Mesendoderm (in vitro differentiated cells): ENCODE measurements around the gene PARVA.

Experiments used
- DNase-seq: peaks from one replicate; pipeline ENCODE4 v3.0.0; 2013
- H2AK5ac ChIP-seq: 2 replicates; pipeline ENCODE4 v1.6.1; 2013; ENCODE audit warnings: low read length, inconsistent platforms
- H2BK120ac ChIP-seq: 2 replicates; pipeline ENCODE4 v1.6.1; 2013; ENCODE audit warnings: low read depth, mild to moderate bottlenecking, low read length, moderate library complexity, mixed read lengths
- H2BK15ac ChIP-seq: replicated peaks from 2 replicates; pipeline ENCODE4 v1.6.1; 2013; ENCODE audit warnings: low read depth, mild to moderate bottlenecking, moderate library complexity
- H2BK5ac ChIP-seq: 2 replicates; pipeline ENCODE4 v1.6.1; 2013; ENCODE audit warnings: low read length, inconsistent platforms
- H3K18ac ChIP-seq: 2 replicates; pipeline ENCODE4 v1.6.1; 2013; ENCODE audit warnings: mild to moderate bottlenecking, low read length, mixed read lengths
- H3K23ac ChIP-seq: one replicate; pipeline ENCODE4 v1.6.1; 2013; ENCODE audit warnings: low read length
- H3K27ac ChIP-seq: 2 replicates; pipeline ENCODE4 v1.5.1; 2013; ENCODE audit warnings: low read depth, mild to moderate bottlenecking, inconsistent platforms, low read length, moderate library complexity
- H3K27me3 ChIP-seq: 2 replicates; pipeline ENCODE4 v1.6.1; 2013; ENCODE audit warnings: low read length, control low read depth, mild to moderate bottlenecking, inconsistent platforms; ENCODE audit not compliant: insufficient read depth, poor library complexity
- H3K36me3 ChIP-seq: 2 replicates; pipeline ENCODE4 v1.6.1; 2013; ENCODE audit warnings: low read length, inconsistent platforms; ENCODE audit not compliant: control insufficient read depth, insufficient read depth
- H3K4ac ChIP-seq: one replicate; pipeline ENCODE4 v1.6.1; 2013; ENCODE audit warnings: low read depth, mild to moderate bottlenecking, low read length, moderate library complexity
- H3K4me1 ChIP-seq: 2 replicates; pipeline ENCODE4 v1.6.1; 2013; ENCODE audit warnings: low read depth, low read length, inconsistent platforms; ENCODE audit not compliant: control insufficient read depth
- H3K4me2 ChIP-seq: 2 replicates; pipeline ENCODE4 v1.6.1; 2013; ENCODE audit warnings: low read length
- H3K4me3 ChIP-seq: 2 replicates; pipeline ENCODE4 v1.5.1; 2013; ENCODE audit warnings: mild to moderate bottlenecking, low read length
- H3K56ac ChIP-seq: one replicate; pipeline ENCODE4 v1.6.1; 2013; ENCODE audit warnings: low read length
- H3K79me1 ChIP-seq: 2 replicates; pipeline ENCODE4 v1.6.1; 2013; ENCODE audit warnings: low read length, inconsistent platforms
- H3K79me2 ChIP-seq: 2 replicates; pipeline ENCODE4 v1.6.1; 2013; ENCODE audit warnings: mild to moderate bottlenecking, low read length; ENCODE audit not compliant: control insufficient read depth, insufficient read depth
- H3K9ac ChIP-seq: 2 replicates; pipeline ENCODE4 v1.6.1; 2013; ENCODE audit warnings: low read length, inconsistent platforms
- H4K5ac ChIP-seq: one replicate; pipeline ENCODE4 v1.6.1; 2013; ENCODE audit warnings: low read length
- H4K8ac ChIP-seq: one replicate; pipeline ENCODE4 v1.6.1; 2013; ENCODE audit warnings: low read depth, mild to moderate bottlenecking, control low read depth, low read length, moderate library complexity
- whole genome bisulfite sequencing: extraction: QIAGEN DNeasy Blood & Tissue Kit; methylation state at CpG from one replicate; pipeline ENCODE4 v1.1.7; 2013; ENCODE audit warnings: low lambda C conversion rate, missing lambda C conversion rate; ENCODE audit not compliant: insufficient coverage; ENCODE audit errors: extremely low coverage; 5-methylcytosine and 5-hydroxymethylcytosine counted together

Gene PARVA

DNA sequence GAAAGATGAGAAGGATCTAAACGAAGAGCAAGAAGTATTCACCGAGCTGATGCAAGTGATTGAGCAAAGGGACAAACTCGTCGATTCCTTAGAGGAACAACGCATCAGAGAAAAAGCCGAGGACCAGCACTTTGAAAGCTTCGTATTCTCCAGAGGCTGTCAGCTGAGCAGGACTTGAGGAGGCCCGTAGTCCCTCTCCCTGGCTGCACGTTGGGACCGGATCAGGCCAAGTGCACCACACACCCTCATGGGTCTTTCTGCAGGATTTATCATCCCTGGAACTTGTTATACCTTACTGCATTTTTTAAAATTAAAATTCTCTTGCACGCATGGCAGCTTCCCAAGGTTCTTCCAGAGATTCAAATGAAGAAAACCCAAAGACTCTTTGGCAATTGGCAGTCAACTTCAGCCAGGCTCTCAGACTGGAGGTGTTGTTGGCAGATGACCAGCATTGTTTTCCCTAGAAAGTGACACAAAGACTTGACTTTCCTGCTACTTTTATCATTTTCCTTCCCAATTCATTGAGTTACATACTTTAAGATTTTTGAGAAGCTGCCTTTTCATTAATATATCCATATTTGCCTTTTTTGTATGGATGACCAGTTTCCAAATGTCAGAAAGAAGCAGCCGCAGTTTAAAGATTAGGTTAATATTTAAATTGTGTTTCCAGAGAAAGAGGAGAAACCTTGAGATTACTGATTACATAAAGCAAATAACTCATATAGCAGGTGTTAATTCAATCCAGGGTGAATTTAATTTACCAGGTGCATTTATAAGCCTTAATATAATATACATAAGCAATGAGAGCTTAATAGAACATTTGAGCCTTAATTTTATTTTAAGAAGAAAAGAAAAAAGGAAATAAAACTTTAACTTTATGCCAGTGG, 18.8 kb upstream of the PARVA start:
- H3K4me2 ChIP-seq: no peak overlapping the region
- H3K18ac ChIP-seq: no peak overlapping the region
- H2BK120ac ChIP-seq: no peak overlapping the region
- no CpG with 5 or more reads among the region's 12 CpGs for WGBS
- H3K79me1 ChIP-seq: no peaks in the 10 kb centered on the region
- no peak overlapping the region for H3K4ac ChIP-seq
- H3K4me3 ChIP-seq: no peak overlapping the region
- H3K9ac ChIP-seq: no peak overlapping the region
- H2BK15ac ChIP-seq: no peak overlapping the region
- no peak for DNase-seq
- no peaks in the 10 kb centered on the region for H3K79me2 ChIP-seq
- H4K8ac ChIP-seq: no peak overlapping the region
- H2AK5ac ChIP-seq: no peak overlapping the region
- no peak overlapping the region for H3K23ac ChIP-seq
- no peak overlapping the region for H3K56ac ChIP-seq
- H3K36me3 ChIP-seq: no peaks in the 10 kb centered on the region
- no peaks in the 10 kb centered on the region for H3K27me3 ChIP-seq
- no peak overlapping the region for H2BK5ac ChIP-seq
- H3K27ac ChIP-seq: no peak overlapping the region
- H4K5ac ChIP-seq: no peak overlapping the region
- peaks cover 6% of the 10 kb centered on the region for H3K4me1 ChIP-seq

DNA sequence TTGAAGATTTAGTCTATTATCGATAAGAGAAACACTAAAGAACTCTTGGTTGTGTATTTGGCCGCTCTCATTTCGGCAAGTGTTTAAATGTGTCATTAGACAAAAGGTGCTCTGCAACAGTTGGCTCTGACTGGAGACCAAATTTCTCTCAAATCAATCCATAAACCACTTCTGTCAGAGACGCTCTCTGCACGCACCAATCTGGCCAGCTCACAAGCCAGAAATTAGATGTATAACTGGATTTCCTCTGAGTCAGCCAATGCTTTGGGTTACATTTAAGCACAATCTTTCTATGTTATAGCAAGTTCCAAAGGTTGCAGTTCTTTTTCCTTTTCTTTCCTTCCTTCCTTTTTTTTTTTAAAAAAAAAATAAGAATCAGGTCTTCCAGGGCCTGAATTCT, 17.6 kb upstream of the PARVA start:
- DNase-seq: no peak
- peaks cover 6% of the 10 kb centered on the region for H3K4me1 ChIP-seq
- no peak overlapping the region for H2BK15ac ChIP-seq
- no peaks in the 10 kb centered on the region for H3K27me3 ChIP-seq
- H3K36me3 ChIP-seq: no peaks in the 10 kb centered on the region
- no peaks in the 10 kb centered on the region for H3K79me2 ChIP-seq
- H3K56ac ChIP-seq: no peak overlapping the region
- H4K5ac ChIP-seq: no peak overlapping the region
- H3K23ac ChIP-seq: no peak overlapping the region
- H2AK5ac ChIP-seq: no peak overlapping the region
- H3K4me3 ChIP-seq: no peak overlapping the region
- H3K79me1 ChIP-seq: no peaks in the 10 kb centered on the region
- no CpG with 5 or more reads among the region's 5 CpGs for WGBS
- no peak overlapping the region for H3K4me2 ChIP-seq
- no peak overlapping the region for H3K27ac ChIP-seq
- no peak overlapping the region for H2BK120ac ChIP-seq
- no peak overlapping the region for H3K18ac ChIP-seq
- H4K8ac ChIP-seq: no peak overlapping the region
- no peak overlapping the region for H3K9ac ChIP-seq
- H3K4ac ChIP-seq: no peak overlapping the region
- H2BK5ac ChIP-seq: no peak overlapping the region

DNA sequence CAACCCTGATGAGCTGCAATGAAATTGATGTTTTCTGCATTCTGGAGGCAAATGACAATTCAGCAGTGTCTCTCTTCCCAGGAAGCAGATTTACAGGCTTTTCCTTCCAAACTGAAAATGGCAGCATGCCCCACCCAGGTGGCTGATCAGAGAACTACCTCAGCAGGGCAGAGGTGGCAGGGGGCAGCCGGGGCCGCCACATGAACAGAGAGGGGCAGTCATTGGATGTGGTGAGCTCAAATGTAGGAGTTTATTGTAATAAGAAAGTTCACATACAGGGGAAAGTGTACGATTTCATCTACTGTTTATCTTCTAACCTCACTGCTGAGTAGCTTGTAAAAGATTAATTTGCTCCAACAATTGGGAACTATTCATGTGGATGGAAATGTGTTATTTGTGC, 15.7 kb upstream of the PARVA start:
- Histone ChIP-seq H3K4me2 (no peak overlapping the region), H3K18ac (no peak overlapping the region), H4K8ac (no peak overlapping the region), H3K23ac (no peak overlapping the region), H2BK5ac (no peak overlapping the region), H3K9ac (no peak overlapping the region), H4K5ac (no peak overlapping the region), H3K4ac (no peak overlapping the region), H3K27ac (no peak overlapping the region), H3K27me3 (no peaks in the 10 kb centered on the region), H2BK120ac (no peak overlapping the region), H3K79me2 (no peaks in the 10 kb centered on the region), H2AK5ac (no peak overlapping the region), H2BK15ac (no peak overlapping the region), H3K56ac (no peak overlapping the region), H3K4me3 (no peak overlapping the region), H3K4me1 (peaks cover 6% of the 10 kb centered on the region), H3K79me1 (no peaks in the 10 kb centered on the region), H3K36me3 (no peaks in the 10 kb centered on the region)
- WGBS: no CpG with 5 or more reads among the region's 3 CpGs
- no peak for DNase-seq

DNA sequence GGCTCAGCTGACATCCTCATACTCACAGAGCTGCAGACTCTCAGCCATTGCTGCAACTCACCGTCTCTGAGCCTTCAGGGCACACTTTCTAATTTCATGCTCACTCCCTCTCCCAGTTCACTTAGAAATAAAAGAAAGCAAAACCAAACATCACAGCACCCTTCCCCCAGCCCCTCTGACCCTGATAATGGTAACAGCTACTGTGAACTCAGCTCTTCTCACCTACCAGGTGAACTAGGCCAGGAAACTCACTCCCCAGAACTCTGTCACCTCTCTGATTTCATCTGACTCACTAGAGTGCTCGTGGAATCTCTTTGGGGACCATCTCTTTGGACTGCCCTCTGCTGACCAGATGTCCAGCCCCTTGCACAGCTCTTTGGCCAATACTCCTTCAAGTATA, 14.5 kb upstream of the PARVA start:
- no peak overlapping the region for H3K56ac ChIP-seq
- no peaks in the 10 kb centered on the region for H3K36me3 ChIP-seq
- H4K5ac ChIP-seq: no peak overlapping the region
- H3K4ac ChIP-seq: no peak overlapping the region
- H3K27me3 ChIP-seq: no peaks in the 10 kb centered on the region
- peaks cover 6% of the 10 kb centered on the region for H3K4me1 ChIP-seq
- WGBS: no CpG with 5 or more reads among the region's 2 CpGs
- H4K8ac ChIP-seq: no peak overlapping the region
- no peak overlapping the region for H3K23ac ChIP-seq
- H3K27ac ChIP-seq: no peak overlapping the region
- H3K4me3 ChIP-seq: no peak overlapping the region
- H2BK5ac ChIP-seq: no peak overlapping the region
- H3K4me2 ChIP-seq: no peak overlapping the region
- H2BK15ac ChIP-seq: no peak overlapping the region
- no peak overlapping the region for H2AK5ac ChIP-seq
- DNase-seq: no peak
- no peak overlapping the region for H3K9ac ChIP-seq
- no peaks in the 10 kb centered on the region for H3K79me1 ChIP-seq
- H2BK120ac ChIP-seq: no peak overlapping the region
- H3K79me2 ChIP-seq: no peaks in the 10 kb centered on the region
- no peak overlapping the region for H3K18ac ChIP-seq

DNA sequence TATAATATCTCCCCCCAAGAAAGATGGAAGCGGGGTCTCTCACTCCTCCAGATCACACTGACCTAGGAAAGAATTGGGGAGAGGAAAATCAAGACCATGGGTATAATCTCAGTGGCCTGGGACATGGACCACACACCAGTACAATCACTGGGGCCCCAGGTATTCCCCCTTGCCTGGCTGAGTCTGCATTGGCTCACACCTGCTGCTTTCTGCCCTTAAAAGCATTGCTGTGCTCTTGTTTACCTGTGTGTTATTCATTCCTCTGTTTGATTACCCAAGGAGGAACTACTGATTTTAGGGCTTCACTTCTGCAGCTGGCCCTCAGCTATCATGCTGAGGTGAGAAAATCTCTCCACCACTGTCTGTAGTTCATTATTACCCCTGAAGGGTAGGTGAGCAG, 14.0 kb upstream of the PARVA start:
- Histone ChIP-seq H3K27me3 (no peaks in the 10 kb centered on the region), H3K4me3 (no peak overlapping the region)

More for the DNA sequence above, 14.0 kb upstream of the PARVA start:
- Histone ChIP-seq H3K9ac (no peak overlapping the region), H4K5ac (no peak overlapping the region), H2AK5ac (no peak overlapping the region), H3K23ac (no peak overlapping the region), H4K8ac (no peak overlapping the region), H2BK15ac (no peak overlapping the region), H3K27ac (no peak overlapping the region), H3K36me3 (no peaks in the 10 kb centered on the region), H2BK5ac (no peak overlapping the region), H3K18ac (no peak overlapping the region), H3K79me2 (no peaks in the 10 kb centered on the region), H3K4me2 (no peak overlapping the region), H3K4ac (no peak overlapping the region), H3K79me1 (no peaks in the 10 kb centered on the region), H3K56ac (no peak overlapping the region), H2BK120ac (no peak overlapping the region), H3K4me1 (peaks cover 6% of the 10 kb centered on the region)
- no CpG with 5 or more reads among the region's 1 CpG for WGBS
- DNase-seq: no peak
